ENCODE results near the gene TRAPPC3L.

Gene TRAPPC3L

GRCh38 chr6:116550796-116551195 lies 5.3 kb upstream of the TRAPPC3L start:
- no peak for TF ChIP-seq CTCF (IDR thresholded peaks at IDR 0.05; ENCODE audit: low read depth, low read length, missing control alignments)
- no peak overlapping the region for H3K4me3 ChIP-seq (replicated peaks; ENCODE audit: low read depth, low read length)
- no peak for DNase-seq (ENCODE audit: extremely low read depth, low read depth)

- H3K4me3 ChIP-seq (replicated peaks; ENCODE audit: low read depth, low read length) = no peak overlapping the region
- no peak for TF ChIP-seq CTCF (IDR thresholded peaks at IDR 0.05; ENCODE audit: low read depth, low read length, missing control alignments)
- no peak for DNase-seq (ENCODE audit: extremely low read depth, low read depth)
These were observed 1.9 kb upstream of the TRAPPC3L start for GRCh38 chr6:116547358-116547757.

GRCh38 chr6:116543149-116543548 lies 2.3 kb downstream of the TRAPPC3L start:
- no peak for DNase-seq (ENCODE audit: extremely low read depth, low read depth)
- TF ChIP-seq CTCF (IDR thresholded peaks at IDR 0.05; ENCODE audit: low read depth, low read length, missing control alignments) = no peak
- H3K4me3 ChIP-seq (replicated peaks; ENCODE audit: low read depth, low read length) = no peak overlapping the region

- DNase-seq (ENCODE audit: extremely low read depth, low read depth) = no peak
- no peak for TF ChIP-seq CTCF (IDR thresholded peaks at IDR 0.05; ENCODE audit: low read depth, low read length, missing control alignments)
- H3K4me3 ChIP-seq (replicated peaks; ENCODE audit: low read depth, low read length) = no peak overlapping the region
These were observed 3.1 kb downstream of the TRAPPC3L start for GRCh38 chr6:116542426-116542825.

- peak; percentile 54 for TF ChIP-seq CTCF (IDR thresholded peaks at IDR 0.05; ENCODE audit: low read depth, low read length, missing control alignments)
- no peak overlapping the region for H3K4me3 ChIP-seq (replicated peaks; ENCODE audit: low read depth, low read length)
- DNase-seq (ENCODE audit: extremely low read depth, low read depth) = no peak
These were observed 9.3 kb downstream of the TRAPPC3L start for GRCh38 chr6:116536216-116536621.

GRCh38 chr6:116535109-116535508 lies 10.4 kb downstream of the TRAPPC3L start:
- no peak for TF ChIP-seq CTCF (IDR thresholded peaks at IDR 0.05; ENCODE audit: low read depth, low read length, missing control alignments)
- no peak for DNase-seq (ENCODE audit: extremely low read depth, low read depth)
- H3K4me3 ChIP-seq (replicated peaks; ENCODE audit: low read depth, low read length) = no peak overlapping the region

- no peak for DNase-seq (ENCODE audit: extremely low read depth, low read depth)
- no peak for TF ChIP-seq CTCF (IDR thresholded peaks at IDR 0.05; ENCODE audit: low read depth, low read length, missing control alignments)
- H3K4me3 ChIP-seq (replicated peaks; ENCODE audit: low read depth, low read length) = no peak overlapping the region
These were observed 12.1 kb downstream of the TRAPPC3L start for GRCh38 chr6:116533233-116533957.
